GM12891 (cell line): ENCODE results near the gene PALM.

Experiments used
- PAX5 ChIP-seq: IDR thresholded peaks from 2 replicates; pipeline ENCODE4 v1.6.1; 2011; ENCODE audit warnings: low read length, moderate library complexity, mild to moderate bottlenecking; ENCODE audit not compliant: insufficient read depth, severe bottlenecking
- POLR2A ChIP-seq: IDR thresholded peaks from 2 replicates; pipeline ENCODE4 v1.6.1; 2011; ENCODE audit warnings: low read depth, low read length, control low read depth
- POLR2AphosphoS5 ChIP-seq: IDR thresholded peaks from 2 replicates; pipeline ENCODE4 v1.6.1; 2011; ENCODE audit warnings: low read depth, low read length, control low read depth
- SPI1 ChIP-seq: IDR thresholded peaks from 2 replicates; pipeline ENCODE4 v1.6.1; 2011; ENCODE audit warnings: low read depth, low read length, control low read depth
- TAF1 ChIP-seq: IDR thresholded peaks from 2 replicates; pipeline ENCODE4 v1.6.1; 2011; ENCODE audit warnings: low read depth, low read length, control low read depth

GRCh38 chr19:757811-758668 is 49.3 kb downstream of the PALM start:
- TF ChIP-seq POLR2A, result no peak
- TF ChIP-seq POLR2AphosphoS5, result no peak
- TF ChIP-seq TAF1, result no peak
- no peak for TF ChIP-seq PAX5
- TF ChIP-seq SPI1, result no peak
